ENCODE measurements around the gene PLCL1.
"Not testable (repeated sequence)": the region's sequence is repeated elsewhere in the genome, so short reads cannot be mapped to it uniquely, and the experiment has no call there.

The PLCL1 gene

DNA sequence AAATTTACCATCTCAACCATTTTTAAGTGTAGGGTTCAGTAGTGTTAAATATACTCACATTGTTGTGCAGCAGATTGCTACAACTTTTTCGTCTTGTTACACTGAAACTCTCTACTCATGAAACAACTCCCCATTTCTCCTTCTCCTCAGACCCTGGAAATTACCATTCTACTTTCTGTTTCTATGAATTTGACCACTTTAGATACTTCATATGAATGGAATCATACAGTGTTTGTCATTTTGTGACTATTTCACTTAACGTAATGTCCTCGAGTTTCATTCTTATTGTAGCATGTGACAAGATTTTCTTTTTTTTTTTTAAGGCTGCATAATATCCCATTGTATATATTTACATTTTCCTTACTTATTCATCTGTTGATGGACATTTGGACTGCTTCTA lies 203.8 kb downstream of the PLCL1 start:
- no peak for DNase-seq

DNA sequence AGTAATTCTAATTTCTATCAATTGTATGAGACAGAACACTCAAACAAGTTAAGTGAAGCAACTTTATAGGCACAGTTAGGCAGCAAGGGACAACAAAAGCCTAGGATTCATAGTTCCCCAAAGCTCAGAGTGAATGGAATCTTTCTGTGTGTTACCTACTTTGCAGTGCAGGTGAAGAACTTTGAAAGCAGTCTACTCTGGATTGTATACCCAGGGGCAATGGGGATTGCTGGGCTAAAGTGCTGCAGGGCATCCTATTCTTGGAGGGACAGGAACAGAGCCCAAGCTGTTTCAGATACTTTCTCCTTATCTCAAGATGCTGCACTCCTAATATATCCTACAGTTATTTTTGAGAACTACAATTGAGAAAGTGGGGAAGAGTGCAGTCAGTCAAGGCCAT lies 207.6 kb downstream of the PLCL1 start:
- no peak for DNase-seq

DNA sequence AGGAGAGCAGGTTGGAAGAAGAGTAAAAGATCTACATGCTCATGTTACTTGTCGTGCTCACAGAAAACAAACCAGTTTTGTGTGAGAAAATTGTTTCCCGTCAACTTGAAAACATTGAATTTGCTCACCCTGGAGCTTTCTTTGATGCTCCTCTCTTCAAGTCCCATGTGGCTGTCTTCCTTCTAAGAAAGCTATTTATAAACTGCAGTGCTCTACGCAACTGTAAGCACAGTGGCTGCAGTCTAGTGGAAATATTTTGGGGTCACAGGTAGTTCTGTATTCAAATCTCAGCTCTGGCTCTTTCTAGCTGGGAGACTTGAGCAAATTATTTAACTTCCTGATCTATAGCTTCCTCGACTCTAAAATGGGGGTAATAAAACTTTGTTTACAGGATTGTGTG lies 211.8 kb downstream of the PLCL1 start:
- DNase-seq, result no peak

DNA sequence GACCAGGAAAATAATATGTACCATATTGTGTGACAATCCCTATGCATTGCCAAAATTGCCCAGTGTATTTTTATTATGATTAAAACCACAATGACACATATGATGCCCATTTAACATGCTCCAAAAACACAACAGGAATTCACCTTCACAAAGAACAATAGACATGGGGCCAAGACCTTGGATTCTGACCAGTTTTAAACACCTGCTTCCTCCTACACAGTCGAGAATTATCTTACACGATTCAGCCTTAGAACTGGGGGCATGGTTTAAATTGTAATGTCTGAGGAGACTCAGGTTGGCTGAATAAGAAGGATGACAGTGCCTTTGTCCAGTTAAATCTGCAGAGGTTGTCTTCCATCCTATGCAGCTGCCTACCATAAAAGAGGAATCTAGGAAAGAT lies 212.7 kb downstream of the PLCL1 start:
- no peak for DNase-seq

DNA sequence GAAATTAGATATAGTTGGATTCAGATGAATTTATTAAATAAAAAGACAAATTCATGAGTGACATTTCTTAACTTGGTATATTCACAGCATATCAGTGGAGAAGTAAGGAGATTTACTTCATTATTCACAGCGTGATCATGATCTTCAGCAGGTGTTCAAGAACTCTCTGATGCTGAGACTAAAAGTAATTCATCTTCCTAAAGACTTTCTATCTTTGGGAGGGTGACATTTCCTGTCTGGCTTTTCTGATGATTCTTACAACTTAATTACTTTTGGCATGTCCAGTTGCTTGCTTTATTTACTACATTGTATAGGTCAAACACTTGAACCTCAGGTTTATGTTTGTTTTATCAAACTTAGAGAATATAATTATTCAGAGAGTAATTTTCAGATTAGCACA lies 224.6 kb downstream of the PLCL1 start:
- no peak for DNase-seq

DNA sequence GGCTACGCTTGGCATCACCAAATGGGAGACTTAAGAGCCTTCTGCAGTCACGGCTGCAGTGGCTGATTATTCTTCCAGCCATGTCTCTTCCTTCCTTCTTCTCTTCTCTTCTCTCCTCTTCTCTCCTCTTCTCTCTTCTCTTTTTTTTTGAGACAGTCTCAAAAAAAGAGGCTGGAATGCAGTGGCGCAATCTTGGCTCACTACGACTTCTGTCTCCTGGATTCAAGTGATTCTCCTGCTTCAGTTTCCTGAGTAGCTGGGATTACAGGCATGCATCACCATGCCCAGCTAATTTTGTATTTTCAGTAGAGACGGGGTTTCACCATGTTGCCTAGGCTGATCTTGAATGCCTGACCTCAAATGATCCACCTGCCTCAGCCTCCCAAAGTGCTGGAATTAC lies 225.2 kb downstream of the PLCL1 start:
- DNase-seq, result not testable (repeated sequence)

DNA sequence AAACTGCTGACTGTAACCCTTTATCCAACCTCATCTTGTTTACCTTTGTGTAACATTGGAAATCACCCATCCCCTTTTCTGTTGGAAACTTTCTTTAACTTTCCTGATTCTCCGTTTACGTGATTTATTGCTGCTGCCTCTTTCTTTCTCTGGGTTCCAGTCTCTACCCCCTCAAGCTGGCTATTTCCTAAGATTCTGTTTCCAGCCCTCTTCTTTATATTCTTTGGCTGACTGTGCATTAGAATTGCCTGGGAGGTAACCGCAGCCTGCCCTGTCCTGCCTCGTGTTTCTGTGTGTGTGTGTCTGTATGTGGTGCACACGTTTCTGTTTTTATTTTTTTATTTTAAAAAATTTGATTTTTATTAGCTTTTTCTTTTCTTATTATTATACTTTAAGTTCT lies 229.2 kb downstream of the PLCL1 start:
- DNase-seq, result no peak

DNA sequence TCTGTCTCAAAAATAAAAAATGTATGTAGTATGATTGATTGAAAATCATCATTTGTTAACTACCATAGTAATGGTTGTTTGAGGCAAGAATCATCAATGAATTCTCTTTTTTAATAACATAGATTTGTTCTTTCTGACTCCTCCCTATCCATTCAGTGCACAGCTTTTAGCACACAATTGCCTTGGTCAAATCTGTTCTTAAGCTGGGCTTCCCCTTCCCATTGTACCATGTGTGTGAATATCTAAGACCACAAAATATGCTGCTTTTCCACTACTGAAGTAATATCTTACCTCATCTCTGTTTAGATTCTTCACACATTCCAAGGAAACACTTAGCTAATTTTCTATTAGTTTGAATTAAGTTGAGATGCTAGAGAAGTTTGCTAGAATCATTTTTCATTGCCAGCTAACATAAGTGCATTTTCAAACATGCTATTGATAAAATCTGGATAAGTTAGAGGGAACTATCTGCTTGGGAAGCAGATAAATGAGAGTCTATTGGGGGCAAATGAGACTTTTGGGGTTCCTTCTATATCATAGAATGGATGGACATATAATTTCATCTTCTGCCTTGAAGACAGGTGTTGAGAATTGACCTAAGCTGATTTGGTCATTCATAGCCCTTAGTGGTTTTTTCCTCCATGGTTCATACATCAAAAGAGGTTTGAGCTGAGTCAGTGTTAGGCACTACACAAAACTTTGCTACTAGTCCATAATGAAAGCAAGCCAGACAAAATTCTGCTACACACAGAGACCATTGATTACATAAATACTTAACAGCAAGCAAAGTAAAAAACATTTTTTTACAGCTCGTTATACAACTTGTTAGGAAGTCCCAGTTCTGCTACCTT lies 231.9 kb downstream of the PLCL1 start:
- no peak for DNase-seq

DNA sequence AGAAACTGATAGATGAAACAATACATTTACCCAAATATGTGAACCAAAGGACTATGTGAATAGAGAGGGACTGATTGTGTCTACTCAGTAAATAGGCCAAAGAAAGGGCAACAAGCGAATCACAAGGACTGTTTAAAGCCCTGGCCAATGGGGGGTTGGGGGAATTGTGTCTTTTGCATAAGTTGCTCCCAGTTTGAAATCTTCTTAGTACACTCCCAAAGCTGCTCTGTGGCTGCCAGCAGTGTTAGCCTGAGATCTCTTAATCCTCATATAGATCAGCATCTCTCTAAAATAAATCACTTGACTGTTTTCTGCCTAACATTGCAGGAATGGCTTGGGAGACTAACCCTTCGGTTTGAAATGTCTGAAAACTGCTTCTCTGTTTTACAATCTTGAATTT lies 236.4 kb downstream of the PLCL1 start:
- DNase-seq, result no peak

DNA sequence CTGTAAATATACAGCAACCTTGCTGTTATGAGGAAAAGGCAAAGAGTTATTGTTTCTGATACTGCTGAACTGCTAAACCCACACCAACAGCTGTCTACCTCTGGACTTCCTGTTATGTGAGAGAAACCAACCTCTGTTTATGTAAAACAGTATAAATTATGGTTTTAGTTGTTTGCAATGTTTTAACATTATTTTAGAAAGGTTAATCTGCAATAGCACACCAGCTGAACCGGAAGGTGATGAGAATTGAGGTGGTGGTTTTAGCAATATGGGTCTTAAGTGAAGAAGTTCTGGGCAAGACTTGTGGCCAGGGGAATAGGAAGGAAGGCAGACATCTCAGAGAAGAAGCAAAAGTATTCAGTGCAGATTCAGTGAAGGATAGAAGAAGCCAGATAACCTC lies 237.8 kb downstream of the PLCL1 start:
- DNase-seq, result no peak

DNA sequence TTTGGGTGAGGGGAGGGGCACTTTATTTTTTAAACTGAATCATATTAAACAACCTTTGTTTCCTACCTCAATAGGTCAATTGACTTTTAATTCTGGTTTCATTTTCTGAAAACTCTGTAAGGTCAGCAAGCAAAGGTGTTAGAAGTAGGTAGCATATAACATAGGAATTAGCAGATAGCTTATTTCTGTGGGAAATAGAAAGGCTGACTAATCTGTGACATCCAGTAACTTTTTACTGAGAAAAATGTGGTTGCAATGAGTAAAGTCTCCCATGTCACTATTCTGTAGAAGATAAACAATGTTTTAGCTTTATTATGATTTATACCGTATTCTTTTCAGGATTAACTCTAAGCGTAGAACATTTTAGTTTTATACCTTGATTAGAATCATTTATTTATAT lies 240.4 kb downstream of the PLCL1 start:
- DNase-seq, result no peak

DNA sequence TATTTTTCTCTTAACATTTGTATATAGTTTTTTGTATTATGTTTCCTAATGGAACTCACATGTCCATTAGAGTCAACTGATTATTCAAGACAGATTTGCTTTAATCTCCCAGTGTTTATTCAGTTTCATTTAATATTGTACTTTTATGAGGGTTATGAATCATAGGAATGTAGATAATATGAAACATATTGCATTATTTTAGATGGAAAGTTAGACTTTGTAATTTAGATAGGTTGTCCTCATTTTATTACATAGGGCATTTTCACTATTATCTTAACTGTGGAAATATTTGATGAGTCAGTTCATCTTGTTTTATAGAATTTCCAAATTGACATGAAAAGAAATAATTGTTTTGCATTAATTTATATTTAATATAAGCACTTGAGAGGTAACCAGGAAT lies 240.8 kb downstream of the PLCL1 start:
- DNase-seq, result no peak

DNA sequence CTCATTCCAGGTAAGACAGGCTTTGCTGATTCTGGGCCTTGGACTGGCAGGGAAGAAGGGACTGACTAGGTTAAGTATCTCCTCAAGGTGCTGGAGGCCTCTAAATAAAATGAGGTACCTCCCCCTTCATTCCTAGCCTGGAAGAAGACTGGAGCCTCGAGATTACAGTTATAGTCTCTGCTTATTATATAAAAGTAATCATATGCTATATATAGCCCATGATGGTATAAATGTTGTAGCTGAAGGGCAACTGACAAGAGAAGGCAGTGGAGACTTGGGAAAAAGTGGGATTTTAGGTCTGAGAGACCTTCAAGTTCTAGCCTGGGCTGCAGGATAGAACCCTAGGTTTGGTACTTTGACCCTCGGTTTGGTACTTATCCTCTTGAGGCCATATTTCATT lies 248.3 kb downstream of the PLCL1 start:
- no peak for DNase-seq

DNA sequence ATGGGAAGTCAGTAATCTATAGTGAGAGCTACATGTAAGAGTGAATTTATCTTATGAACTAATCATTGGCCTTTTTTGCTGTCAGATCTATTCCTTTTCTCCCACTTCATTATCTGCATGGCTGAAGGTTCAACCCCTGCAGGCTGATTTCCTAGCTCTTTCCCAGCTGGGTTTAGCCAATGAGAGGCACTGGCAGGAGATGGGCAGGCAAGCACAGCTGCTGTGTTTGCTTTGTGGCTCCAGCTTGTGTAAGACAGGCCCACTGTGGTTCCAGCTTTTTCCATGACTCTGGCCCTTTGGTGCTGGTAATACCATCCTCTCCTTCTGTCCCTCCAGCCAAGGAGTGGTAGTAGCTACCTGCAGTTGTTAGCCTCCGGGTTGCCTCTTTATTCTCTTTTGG lies 248.8 kb downstream of the PLCL1 start:
- no peak for DNase-seq

DNA sequence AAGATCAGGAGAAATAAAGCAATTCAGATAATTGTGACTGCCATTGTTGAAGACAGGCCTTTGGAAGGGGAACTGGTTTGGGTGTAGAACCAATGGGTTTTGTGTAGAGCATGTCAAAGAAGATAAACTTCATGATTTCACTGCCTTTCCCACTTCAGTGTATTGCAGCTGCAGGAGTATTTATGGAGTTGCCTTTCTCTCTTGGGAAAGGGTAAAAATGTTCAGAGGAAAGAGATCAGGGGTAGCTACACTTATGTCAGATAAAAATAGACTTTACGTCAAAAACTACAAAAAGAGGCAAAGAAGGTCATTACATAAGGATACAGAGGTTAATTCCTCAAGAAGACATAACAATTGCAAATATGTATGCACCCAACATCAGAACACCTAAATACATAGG lies 249.4 kb downstream of the PLCL1 start:
- DNase-seq, result no peak

DNA sequence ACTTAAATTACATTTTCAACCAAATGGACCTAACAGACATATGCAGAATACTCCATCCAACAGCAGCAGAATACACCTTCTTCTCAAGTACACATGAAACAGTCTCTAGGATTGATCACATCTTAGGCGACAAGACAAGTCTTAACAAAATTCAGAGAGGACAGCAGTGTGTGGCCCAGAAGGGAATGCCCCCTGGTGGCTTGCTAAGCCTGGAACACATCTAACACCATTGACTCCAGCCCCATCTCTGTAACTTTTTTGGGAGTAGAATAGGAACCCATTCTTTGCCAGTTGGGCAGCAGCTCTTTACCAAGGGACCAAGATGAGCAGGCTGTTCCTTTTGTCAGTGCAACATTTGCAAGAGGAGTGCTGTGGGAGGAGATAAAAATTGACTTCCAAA lies 249.9 kb downstream of the PLCL1 start:
- peak; percentile 43 for DNase-seq

DNA sequence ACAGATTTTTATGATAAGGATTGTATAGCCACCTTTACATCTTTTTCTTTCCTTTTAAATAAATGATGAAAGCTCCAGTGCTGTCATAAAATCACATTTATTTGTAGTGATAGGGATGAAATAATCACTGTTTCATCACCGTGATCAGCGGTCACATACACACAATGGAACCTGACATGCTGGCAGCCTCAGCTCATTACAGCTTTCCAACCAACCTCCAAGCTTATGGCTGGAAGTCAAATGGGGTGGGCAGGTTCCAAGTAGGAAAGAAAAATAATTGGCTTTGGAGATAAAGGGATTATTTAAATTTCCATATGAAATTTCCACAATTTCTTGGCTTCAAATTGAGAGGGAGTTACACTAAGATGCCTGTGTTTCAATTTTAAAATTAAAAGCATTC lies 251.3 kb downstream of the PLCL1 start:
- no peak for DNase-seq

DNA sequence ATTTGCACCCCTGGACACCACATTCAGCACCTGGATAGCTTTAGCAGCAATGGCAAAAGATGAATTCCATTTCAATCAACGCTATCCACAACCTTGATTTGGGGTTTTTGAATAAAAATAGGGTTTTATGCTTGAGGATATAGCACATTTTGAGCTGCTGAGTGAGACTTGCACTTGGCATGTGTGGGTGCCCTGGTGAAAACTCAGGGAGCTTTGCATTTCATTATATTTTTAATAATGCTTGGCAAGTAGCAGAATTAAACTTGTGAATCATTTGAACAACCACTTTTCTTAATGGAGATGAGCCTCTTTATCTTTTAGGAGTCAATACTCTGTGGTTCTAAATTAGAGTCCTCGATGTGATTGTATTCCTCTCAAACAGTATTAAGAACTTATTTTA lies 252.4 kb downstream of the PLCL1 start:
- no peak for DNase-seq

DNA sequence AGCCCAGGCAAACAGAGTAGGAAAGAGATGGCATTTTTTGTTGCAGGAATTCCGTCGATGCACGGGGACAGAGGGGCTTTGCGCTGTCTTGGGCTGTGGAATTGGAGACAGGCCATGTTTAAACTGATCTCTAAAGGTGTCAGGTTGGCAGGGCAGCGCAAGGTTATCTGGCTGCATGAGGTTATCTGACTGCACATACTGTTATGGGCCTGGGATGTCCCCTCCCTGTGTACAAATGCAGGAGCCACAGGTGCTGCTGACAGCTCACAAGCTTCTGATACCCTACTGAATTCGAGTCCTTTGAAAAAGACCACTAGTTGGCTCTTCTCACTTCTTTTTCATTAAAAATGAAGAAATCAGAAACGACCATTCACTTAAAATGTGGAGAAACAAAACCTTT lies 255.4 kb downstream of the PLCL1 start:
- DNase-seq, result no peak

DNA sequence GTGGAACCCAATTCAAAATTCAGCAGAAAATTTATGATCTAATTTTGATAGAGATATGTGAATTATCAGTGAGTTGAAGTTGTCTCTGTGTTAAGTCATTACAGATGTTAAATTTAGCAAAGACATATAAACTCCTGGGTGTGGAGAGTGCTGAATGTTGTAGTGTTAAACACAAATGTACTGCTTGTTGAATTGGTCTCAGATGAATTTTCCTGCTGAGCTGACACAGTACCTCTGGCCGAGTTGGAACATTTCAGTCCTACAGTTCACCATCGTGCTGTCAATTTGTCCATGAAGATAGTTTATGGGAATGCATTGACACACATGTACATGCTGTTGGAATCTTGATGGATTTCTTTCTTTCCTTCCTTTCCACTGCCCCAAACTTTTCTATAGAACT lies 255.9 kb downstream of the PLCL1 start:
- no peak for DNase-seq

DNA sequence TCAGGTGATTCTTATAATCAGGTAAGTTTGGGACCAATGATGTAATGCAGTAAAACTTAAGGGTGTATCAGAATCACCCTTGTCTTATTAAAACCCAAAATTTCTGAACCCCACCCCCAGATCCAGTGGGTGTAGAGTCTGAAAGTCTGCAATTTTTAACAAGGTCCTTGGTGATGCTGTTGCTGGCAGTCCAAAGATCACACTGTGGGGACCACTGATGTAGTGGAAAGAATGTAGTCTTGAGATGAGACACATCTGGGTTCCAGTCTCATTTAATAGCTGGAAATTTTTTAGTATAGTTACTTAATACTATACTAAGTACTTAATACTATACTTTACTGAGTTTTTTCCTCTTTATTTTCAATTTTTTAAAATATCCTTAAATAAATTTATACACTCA lies 258.4 kb downstream of the PLCL1 start:
- DNase-seq, result no peak

DNA sequence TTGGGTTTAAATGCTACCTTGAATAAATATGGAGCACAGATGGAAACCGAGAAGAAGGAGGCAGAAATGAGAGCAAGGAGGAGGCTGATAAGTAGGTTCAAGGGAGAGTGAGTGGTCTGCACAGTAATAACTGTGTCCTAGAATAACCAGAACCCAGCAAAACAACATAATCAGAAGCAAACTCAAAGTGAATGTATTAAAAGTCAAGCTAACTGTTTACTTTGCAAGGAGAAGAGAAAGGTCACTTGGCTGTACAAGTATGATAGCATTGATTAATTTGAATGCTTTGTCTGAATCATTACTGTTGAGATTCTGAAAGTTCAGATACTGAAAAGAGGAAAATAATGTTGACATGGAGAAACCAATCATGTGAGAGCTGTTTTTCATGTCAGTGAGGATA lies 258.8 kb downstream of the PLCL1 start:
- no peak for DNase-seq

DNA sequence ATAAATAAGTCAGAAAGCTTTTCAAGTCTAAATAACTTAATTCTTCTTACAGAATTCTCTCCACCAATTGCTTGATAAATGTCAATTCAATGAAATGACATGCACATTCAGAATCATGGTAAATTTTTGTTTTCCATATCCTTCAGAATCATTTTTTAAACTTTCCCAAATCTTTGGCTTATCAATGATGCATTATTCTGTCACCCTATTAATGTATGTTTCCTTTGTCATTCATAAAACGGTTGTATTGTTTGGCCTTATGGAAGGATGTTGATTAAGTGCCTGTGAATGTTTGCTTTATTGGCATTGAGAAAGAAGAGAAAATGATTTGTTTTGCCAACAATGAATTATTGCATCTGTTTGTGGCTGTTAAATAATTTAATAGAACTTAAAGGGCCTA lies 260.9 kb downstream of the PLCL1 start:
- DNase-seq, result no peak

DNA sequence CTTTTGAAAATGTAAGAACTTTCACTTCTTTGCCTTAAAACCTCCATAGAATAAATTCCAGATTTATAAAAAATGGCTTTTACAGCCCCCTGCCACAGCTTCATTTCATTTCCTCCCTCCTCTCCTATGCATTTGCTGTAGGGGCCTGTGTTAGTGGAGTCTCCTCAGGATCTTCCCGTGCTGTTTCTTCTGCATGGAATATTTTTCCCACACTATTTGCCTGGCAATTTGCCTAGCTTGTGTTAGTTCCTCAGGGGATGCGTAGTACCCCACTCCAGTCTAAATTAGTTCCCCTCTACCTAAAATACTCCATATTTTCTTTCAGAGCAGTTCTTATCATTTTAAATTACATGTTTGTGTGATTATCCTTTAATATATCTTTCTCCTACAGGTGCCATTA lies 262.2 kb downstream of the PLCL1 start:
- no peak for DNase-seq

DNA sequence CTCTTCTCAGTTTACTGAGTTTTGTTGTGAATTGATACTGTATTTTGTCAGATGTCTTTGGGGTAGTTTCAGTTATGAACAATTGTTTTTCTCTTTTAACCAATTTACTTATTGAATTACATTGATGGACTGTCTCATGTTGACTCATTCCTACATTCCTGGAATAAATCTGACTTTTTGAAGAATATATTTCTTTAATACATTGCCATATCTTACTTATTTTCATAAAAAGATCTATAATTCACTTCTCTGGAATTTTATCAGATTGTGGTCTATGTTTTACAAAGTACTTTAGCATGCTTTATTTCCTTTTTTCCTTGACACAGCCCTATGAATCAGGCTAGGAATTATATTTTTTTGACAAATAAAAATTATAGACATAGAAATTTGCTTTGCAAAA lies 268.3 kb downstream of the PLCL1 start:
- no peak for DNase-seq

DNA sequence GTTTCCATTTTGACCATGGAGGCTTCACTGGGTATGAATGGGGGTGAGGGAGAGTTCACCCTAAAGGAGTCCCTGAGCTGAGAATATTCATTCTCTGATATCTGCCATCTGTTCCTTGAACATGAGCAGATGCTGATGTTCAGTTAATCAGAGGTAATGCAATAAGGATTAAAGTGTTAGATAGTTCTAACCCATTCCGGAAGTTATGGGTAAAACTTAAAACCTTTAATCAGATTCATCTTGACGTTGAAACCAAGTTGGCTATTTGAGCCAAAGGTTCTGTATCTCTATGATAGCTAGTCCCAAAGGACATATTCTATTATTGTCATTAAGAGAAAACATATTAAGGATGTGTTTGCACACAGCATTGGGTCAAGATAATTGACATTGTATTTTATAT lies 268.9 kb downstream of the PLCL1 start:
- no peak for DNase-seq
